ENCODE results near the gene IL4I1. TPM values are rescaled to one million over a fixed set of nuclear protein-coding genes. Genes with fewer than 3 reads are reported as not detected.

Gene IL4I1
- total and polyA plus RNA-seq, 2 of the 4 experiments (the other 2 are of a cell fraction): 0.31 to 0.36 TPM

DNA sequence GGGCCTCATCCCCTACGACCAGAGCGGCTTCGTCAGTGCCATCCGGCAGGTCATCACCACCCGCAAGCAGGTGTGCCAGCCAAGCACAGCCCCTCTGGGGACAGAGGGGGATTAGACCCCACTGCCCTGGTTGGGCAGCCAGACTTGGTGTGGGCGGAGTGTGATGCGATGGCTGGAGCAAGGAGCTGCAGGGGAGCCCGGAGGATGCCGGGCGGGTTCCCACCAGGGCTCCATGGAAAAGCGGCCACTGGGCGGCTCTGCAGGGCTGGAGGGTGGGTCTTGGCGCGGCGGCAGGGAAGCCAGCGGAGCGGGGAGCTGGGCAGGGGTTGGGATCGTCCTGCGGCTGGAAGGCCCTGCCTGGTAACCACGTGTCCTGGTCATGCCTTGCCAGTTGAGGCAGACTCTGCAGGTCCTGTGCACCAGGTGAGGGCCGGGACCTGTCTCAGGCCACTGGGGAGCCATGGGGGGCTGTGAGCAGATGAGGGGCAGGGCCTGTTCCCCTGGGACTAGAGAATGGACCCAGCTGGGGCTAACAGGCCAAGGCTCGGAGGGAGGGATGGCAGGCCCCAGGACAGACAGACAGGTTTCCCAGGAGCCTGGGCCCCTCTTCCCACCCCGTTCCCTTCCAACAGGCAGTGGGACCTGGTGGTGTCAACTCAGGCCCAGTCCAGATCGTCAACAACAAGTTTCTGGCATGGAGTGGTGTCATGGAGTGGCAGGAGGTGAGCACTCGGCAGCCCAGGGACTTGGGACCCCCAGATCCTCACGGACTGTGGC lies 39.4 kb downstream of the IL4I1 start:
- Histone ChIP-seq H3K4me3 (ENCODE audit: insufficient read depth, low read depth, low read length) (no peak overlapping the region), H3K4me1 (ENCODE audit: control insufficient read depth, insufficient read depth, low read length) (peaks cover 17% of the 10 kb centered on the region), H4K91ac (ENCODE audit: insufficient read depth, low read depth, low read length) (no peak overlapping the region), H2BK20ac (ENCODE audit: low read depth, low read length) (no peak overlapping the region), H3K18ac (ENCODE audit: low read depth, low read length) (no peak overlapping the region), H2BK120ac (ENCODE audit: low read depth, low read length) (no peak overlapping the region), H3K4ac (ENCODE audit: low read depth, low read length) (no peak overlapping the region), H3K9me1 (ENCODE audit: insufficient read depth, low read length) (peaks cover 13% of the 10 kb centered on the region), H3K9ac (ENCODE audit: low read depth, low read length) (no peak overlapping the region), H3K27me3 (ENCODE audit: control insufficient read depth, insufficient read depth, low read length) (no peaks in the 10 kb centered on the region), H2BK15ac (ENCODE audit: low read depth, low read length) (no peak overlapping the region), H4K8ac (ENCODE audit: low read depth in 2 of 2, low read length in 2 of 2) (no peak overlapping the region), H2AK9ac (replicated peaks; ENCODE audit: low read depth, low read length, poor library complexity) (no peak overlapping the region), H4K20me1 (ENCODE audit: insufficient read depth, low read length) (peaks cover 72% of the 10 kb centered on the region), H3K23ac (ENCODE audit: low read depth, low read length) (no peak overlapping the region), H2AFZ (replicated peaks; ENCODE audit: low read length, poor library complexity) (no peak overlapping the region), H3K56ac (ENCODE audit: extremely low read depth, insufficient read depth, low read length) (no peak overlapping the region), H3K79me1 (ENCODE audit: low read depth in 1 of 2, low read length in 2 of 2) (peaks cover 4 to 76% of the 10 kb centered on the region in 2 experiments), H2AK5ac (ENCODE audit: low read depth, low read length) (no peak overlapping the region), H4K5ac (ENCODE audit: low read depth, low read length) (no peak overlapping the region), H3K14ac (replicated peaks; ENCODE audit: low read depth, low read length) (no peak overlapping the region), H3K4me2 (ENCODE audit: low read depth, low read length) (no peak overlapping the region), H2BK5ac (ENCODE audit: low read depth, low read length, poor library complexity, severe bottlenecking) (no peak overlapping the region), H3K9me3 (ENCODE audit: control insufficient read depth, insufficient read depth, low read length) (no peaks in the 10 kb centered on the region), H3K27ac (ENCODE audit: insufficient read depth, low read length) (no peak overlapping the region), H3K36me3 (ENCODE audit: control insufficient read depth, insufficient read depth, low read length) (peaks cover 76% of the 10 kb centered on the region)
- dilution Hi-C loops (cut with HindIII; ENCODE audit: low sequenced_read_pairs, unreplicated experiment): no loop called here
- intact Hi-C loops (cut with micrococcal nuclease): no loop called here
- ChIA-PET POLR2A (ENCODE audit: unreplicated experiment) (no interaction called here), CTCF (no interaction called here)
- 98% methylated on average over 14 of the region's 26 CpGs; no CpG with 5 or more reads in 1 of the 2 experiments for WGBS, 2 experiments (ENCODE audit: extremely low coverage in 2 of 2, insufficient read length in 1 of 2)
- ATAC-seq (ENCODE audit: low read depth) (no peak), DNase-seq (no peak)
- in situ Hi-C loops (cut with MboI; ENCODE audit: low sequenced_read_pairs): loop anchor here (10.0 kb wide), 1 partner anchor 172 kb away; the partner anchor contains the start of gene ADM5
- TF ChIP-seq SMC3 (IDR thresholded peaks at IDR 0.05; ENCODE audit: low read depth, low read length): no peak
- TF ChIP-seq CEBPB (IDR thresholded peaks at IDR 0.05; ENCODE audit: low read depth, low read length): no peak
- no peak for TF ChIP-seq NFE2L2 (IDR thresholded peaks at IDR 0.05; ENCODE audit: low read depth, low read length)
- TF ChIP-seq MAFK (IDR thresholded peaks at IDR 0.05; ENCODE audit: low read depth, low read length): no peak
- no TSS peak for BruUV-seq (replicated peaks)
